HUES64 (cell line): ENCODE measurements around the gene CTPS1.

Source experiments
- H3K27ac ChIP-seq: 2 replicates; pipeline ENCODE4 v1.7.0; 2013; ENCODE audit warnings: low read depth, low read length, inconsistent platforms
- H3K27me3 ChIP-seq: 2 replicates; pipeline ENCODE4 v1.6.1; 2013; ENCODE audit warnings: mild to moderate bottlenecking, low read length; ENCODE audit not compliant: insufficient read depth
- H3K36me3 ChIP-seq: 2 replicates; pipeline ENCODE4 v1.6.1; 2013; ENCODE audit warnings: mild to moderate bottlenecking, low read length; ENCODE audit not compliant: insufficient read depth
- H3K4me1 ChIP-seq: 2 replicates; pipeline ENCODE4 v1.6.1; 2013; ENCODE audit warnings: mild to moderate bottlenecking, low read length, moderate library complexity; ENCODE audit not compliant: insufficient read depth
- H3K4me3 ChIP-seq: 2 replicates; pipeline ENCODE4 v1.5.1; 2013; ENCODE audit warnings: mild to moderate bottlenecking, low read length, moderate library complexity
- H3K9ac ChIP-seq: 2 replicates; pipeline ENCODE4 v1.6.1; 2013; ENCODE audit warnings: mild to moderate bottlenecking, low read depth, low read length
- H3K9me3 ChIP-seq: 2 replicates; pipeline ENCODE4 v1.6.1; 2013; ENCODE audit warnings: low read depth, low read length; ENCODE audit not compliant: insufficient read depth
- WGBS: fragments of 150-250, 120-280 bp; methylation state at CpG from one replicate; pipeline ENCODE4 v1.1.7; 2013; ENCODE audit warnings: missing lambda C conversion rate; 5-methylcytosine and 5-hydroxymethylcytosine counted together

CTPS1 gene

DNA sequence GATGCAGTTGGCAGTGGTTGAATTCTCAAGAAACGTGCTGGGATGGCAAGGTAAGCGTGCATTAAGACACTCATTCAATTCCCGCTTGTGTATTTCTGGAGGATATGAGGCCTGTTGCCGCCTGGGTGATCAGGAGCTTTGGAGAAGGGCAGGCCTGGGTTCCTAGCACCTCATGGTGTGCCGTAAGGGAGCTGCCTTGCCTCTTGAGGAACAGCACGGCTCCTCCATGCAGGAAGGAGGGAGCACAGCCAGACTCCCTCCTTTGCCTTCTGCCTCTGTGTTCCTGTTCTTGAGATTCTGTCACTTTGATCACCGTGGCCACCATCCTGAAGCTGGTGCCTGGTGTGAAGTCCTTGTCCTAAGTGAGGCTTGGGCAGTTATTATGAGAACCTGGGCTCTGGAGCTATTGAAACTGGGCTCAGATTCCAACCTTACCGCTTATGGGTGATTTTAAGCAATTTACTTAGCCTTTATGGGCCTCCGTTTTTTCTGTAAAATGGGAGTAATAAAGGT, 23.7 kb downstream of the CTPS1 start:
- Histone ChIP-seq H3K4me1 (no peaks in the 10 kb centered on the region), H3K9ac (no peak overlapping the region), H3K27ac (no peak overlapping the region), H3K27me3 (no peaks in the 10 kb centered on the region), H3K9me3 (no peaks in the 10 kb centered on the region), H3K36me3 (peaks cover 98% of the 10 kb centered on the region), H3K4me3 (no peak overlapping the region)
- 94% methylated on average over 9 of the region's 9 CpGs for WGBS

DNA sequence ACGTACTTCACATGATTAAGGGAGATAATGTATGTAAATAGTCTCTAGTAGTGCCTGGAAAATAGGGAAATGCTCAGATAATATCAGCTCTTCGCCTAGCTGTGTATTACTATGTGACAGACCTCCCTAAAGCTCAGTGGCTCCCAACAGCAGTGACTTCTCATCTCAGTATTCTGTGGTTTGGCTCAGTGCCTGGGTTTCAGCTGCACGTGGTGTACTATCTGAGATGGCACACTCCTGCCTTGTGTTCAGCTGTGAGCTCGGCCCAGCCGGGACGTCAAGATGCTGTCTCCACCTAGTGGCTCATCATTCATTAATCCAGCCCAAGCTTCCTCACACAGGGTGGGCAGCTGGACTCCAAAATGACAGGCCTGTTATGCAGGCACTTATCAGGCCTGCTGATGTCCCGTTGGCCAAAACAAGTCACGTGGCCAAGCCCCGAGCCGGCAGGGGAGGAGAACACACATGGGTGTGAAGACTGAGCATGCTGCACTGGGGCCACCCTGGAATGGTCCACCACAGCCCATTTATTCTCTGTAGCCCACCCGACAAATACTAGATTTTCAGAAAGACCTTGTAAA, 24.2 kb downstream of the CTPS1 start:
- Histone ChIP-seq H3K4me1 (no peaks in the 10 kb centered on the region), H3K4me3 (no peak overlapping the region), H3K9ac (no peak overlapping the region), H3K27me3 (no peaks in the 10 kb centered on the region), H3K36me3 (peaks cover 98% of the 10 kb centered on the region), H3K9me3 (no peaks in the 10 kb centered on the region), H3K27ac (no peak overlapping the region)
- WGBS = 93% methylated on average over 11 of the region's 11 CpGs

DNA sequence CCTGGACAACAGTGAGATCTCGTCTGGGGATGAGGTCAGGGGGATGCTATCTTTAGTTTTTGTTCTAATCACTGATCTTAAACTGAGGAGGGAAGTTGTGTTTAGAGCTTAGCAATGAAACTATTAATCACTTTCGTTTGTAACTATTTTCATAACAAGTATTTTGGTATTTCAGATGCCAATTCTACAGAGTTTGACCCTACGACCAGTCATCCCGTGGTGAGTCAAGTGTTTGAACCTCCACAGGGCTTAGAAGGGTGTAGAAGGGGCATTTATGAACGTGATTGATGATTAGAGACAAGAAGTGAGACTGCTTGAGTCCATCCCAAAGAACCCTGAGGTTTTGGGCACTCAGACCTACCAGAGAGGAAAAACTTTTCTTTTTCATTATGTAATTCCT, 26.4 kb downstream of the CTPS1 start:
- 96% methylated on average over 4 of the region's 5 CpGs for WGBS
- H3K9ac ChIP-seq = no peak overlapping the region
- H3K27me3 ChIP-seq = no peaks in the 10 kb centered on the region
- H3K4me1 ChIP-seq = no peaks in the 10 kb centered on the region
- no peak overlapping the region for H3K4me3 ChIP-seq
- H3K36me3 ChIP-seq = peaks cover 100% of the 10 kb centered on the region
- H3K9me3 ChIP-seq = no peaks in the 10 kb centered on the region
- no peak overlapping the region for H3K27ac ChIP-seq

DNA sequence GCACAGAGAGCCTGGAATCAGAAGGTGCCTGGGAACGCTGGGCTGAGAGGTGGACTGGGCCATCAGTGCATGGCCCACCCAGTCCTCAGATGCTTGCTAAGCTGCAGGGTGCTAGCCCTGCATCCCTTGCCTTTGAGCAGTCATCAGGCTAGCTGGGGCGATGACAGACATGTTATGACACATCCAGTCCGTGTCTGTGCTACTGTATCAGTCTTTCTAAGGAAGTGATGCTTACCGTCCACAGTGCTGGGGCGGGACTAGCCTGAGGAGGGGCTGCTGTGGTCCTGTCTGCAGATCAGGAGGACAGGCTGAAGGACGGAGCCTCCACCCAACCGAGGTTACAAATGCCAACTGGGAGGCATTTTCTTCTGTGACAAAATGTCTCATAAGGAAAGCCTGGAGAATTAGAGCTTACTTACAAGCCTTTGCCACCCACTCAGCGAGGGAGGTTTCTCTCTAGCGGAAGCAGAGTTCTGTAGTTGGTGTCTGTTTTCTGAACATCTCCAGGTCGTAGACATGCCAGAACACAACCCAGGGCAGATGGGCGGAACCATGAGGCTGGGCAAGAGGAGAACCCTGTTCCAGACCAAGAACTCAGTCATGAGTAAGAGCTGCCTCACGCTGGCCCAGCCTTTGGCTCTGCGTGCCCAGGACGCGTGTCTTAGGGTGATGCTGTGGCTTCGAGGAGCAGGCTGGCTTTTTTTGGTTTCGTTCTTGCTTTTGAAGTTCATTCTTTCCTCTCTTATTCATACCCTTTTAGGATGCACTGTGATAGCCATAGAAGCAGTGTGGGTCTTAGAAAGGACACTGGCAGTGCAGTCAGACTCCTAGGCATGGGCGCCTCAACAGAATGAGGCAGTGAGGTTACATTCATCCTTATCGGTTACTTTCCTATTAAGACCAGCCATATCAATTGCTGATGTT, 27.7 kb downstream of the CTPS1 start:
- Histone ChIP-seq H3K27me3 (no peaks in the 10 kb centered on the region), H3K9me3 (no peaks in the 10 kb centered on the region), H3K36me3 (peaks cover 100% of the 10 kb centered on the region), H3K9ac (no peak overlapping the region), H3K4me1 (no peaks in the 10 kb centered on the region), H3K27ac (no peak overlapping the region), H3K4me3 (no peak overlapping the region)
- 95% methylated on average over 19 of the region's 19 CpGs for WGBS

DNA sequence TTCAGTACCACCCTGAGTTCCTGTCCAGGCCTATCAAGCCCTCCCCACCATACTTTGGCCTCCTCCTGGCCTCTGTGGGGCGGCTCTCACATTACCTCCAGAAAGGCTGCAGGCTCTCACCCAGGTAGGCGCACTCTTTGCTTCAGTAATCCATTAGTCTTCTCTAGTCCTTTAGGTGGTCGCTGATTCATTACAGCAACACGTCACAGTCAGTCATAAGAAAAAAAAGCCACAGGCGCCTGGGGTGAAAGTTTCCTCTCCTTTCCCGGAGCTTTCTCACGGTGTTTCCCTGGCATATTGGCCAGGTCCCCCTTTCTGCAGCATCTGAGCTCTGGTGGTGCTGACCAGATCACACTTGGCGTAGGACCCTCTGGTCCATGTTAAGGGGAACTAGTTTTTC, 30.0 kb downstream of the CTPS1 start:
- Histone ChIP-seq H3K27me3 (no peaks in the 10 kb centered on the region), H3K36me3 (peaks cover 99% of the 10 kb centered on the region), H3K27ac (no peak overlapping the region), H3K4me3 (no peak overlapping the region), H3K4me1 (no peaks in the 10 kb centered on the region), H3K9me3 (no peaks in the 10 kb centered on the region), H3K9ac (no peak overlapping the region)
- WGBS = 94% methylated on average over 8 of the region's 8 CpGs

DNA sequence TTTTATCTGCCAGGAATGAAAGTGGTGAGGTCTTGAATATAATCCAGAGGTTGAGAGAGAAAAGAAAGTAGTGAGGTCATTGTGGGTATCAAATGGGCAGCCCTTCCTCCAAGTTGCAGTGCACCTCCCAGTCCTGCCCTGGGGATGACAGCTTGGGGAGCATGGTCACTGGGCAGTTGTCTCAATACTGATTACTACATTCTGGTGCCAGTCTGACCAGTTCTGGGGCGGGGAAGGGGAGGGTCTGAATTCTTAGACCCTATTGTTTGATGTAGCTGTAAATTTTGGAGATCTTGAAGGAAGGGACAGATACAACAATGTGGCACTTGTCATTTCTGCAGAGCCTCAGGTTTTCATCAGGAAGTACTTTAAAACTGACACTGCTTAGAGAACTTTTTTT, 30.8 kb downstream of the CTPS1 start:
- H3K36me3 ChIP-seq = peaks cover 99% of the 10 kb centered on the region
- no peak overlapping the region for H3K9ac ChIP-seq
- 91% methylated on average over 1 of the region's 1 CpG for WGBS
- H3K27ac ChIP-seq = no peak overlapping the region
- H3K4me3 ChIP-seq = no peak overlapping the region
- no peaks in the 10 kb centered on the region for H3K9me3 ChIP-seq
- H3K27me3 ChIP-seq = no peaks in the 10 kb centered on the region
- no peaks in the 10 kb centered on the region for H3K4me1 ChIP-seq

DNA sequence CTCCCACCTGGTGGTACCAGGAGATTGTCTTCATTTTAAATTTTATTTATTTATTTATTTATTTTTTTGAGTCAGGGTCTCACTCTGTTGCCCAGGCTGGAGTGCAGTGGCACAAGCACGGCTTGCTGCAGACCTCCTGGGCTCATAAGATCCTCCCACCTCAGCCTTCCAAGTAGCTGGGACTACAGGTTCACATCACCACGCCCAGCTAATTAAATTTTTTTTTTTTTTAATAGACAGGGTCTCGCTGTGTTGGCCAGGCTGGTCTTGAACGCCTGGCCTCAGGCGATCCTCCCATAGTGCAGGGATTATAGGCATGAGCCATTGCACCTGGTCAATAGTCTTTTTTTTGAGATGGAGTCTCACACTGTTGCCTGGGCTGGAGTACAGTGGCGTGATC, 33.5 kb downstream of the CTPS1 start:
- Histone ChIP-seq H3K27me3 (no peaks in the 10 kb centered on the region), H3K27ac (no peak overlapping the region), H3K9ac (no peak overlapping the region), H3K4me1 (no peaks in the 10 kb centered on the region), H3K36me3 (peaks cover 97% of the 10 kb centered on the region), H3K4me3 (no peak overlapping the region), H3K9me3 (no peaks in the 10 kb centered on the region)
- WGBS = 97% methylated on average over 6 of the region's 6 CpGs

DNA sequence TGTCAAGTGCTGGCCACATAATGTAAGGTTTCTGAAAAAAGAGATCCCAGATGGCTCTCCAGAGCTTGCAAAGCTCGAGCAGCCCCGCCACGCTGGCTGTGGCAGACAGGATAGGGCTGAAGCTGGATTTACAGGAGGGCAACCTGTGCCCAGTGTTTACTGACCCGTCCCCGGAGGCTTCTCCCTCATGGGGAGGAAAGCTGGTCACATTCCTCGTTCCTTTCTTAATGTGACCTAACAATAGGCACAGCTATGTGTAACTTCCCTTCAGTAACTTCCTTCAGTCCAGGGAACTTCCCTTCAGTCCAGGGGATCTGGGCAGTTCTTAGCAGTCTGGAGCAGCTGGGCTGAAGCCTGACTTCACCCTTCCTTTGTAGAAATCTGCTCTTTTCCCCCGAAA, 34.3 kb downstream of the CTPS1 start:
- Histone ChIP-seq H3K27ac (no peak overlapping the region), H3K9me3 (no peaks in the 10 kb centered on the region), H3K4me1 (no peaks in the 10 kb centered on the region), H3K27me3 (no peaks in the 10 kb centered on the region), H3K36me3 (peaks cover 94% of the 10 kb centered on the region), H3K9ac (no peak overlapping the region), H3K4me3 (no peak overlapping the region)
- WGBS = 94% methylated on average over 7 of the region's 7 CpGs

DNA sequence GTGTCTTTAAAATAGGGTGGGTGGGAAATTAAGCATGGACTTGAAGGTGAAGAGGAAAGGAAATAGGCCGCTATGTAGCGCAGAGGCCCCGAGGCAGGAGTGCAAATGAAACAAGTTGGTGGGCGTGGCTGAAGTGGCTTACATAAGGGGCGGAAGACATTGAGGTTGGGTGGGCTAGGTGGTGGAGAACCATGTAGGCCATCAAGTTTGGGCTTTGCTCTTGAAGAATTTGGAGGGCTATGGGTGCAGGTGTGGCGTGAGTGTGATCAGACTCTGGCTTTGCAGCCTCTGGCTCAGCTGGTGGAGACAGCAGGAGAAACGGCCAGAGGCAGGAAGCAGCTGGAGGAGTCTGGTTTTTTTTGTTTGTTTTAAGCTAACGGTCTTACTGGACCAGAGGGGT, 35.4 kb downstream of the CTPS1 start:
- Histone ChIP-seq H3K4me1 (no peaks in the 10 kb centered on the region), H3K9me3 (no peaks in the 10 kb centered on the region), H3K36me3 (peaks cover 84% of the 10 kb centered on the region), H3K27ac (no peak overlapping the region), H3K27me3 (no peaks in the 10 kb centered on the region), H3K4me3 (no peak overlapping the region), H3K9ac (no peak overlapping the region)
- WGBS = 90% methylated on average over 8 of the region's 8 CpGs

DNA sequence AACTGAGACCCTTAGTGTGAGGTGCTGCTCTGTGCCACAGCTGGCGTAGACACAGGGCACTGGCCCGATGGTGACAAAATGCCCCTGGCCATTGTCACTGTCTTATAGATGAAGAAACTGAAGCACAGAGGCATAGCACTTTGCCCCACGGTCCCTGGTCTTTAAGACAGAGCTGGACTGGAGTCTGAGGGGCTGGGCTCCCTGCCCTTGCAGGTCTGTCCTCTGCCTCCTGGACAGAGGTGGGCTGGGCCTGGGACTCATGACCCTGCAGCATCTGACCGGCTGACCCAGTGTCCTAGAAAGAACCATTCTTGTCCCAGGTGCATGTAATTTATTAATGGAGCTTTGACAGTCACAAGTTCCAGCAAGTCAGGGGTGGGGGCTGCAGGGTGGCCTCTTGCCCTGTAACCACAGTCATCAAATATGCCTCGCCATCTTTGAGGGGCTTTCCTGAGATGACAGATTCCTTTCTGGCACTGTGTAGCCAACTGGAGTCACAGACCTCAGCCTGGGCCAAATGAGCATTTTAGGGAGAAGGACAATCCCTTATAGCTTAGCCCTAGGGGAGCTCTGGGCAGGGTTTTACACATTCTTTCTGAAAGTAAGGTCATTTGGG, 35.9 kb downstream of the CTPS1 start:
- WGBS = 95% methylated on average over 5 of the region's 5 CpGs
- Histone ChIP-seq H3K9ac (no peak overlapping the region), H3K27ac (no peak overlapping the region), H3K4me1 (no peaks in the 10 kb centered on the region), H3K4me3 (no peak overlapping the region), H3K36me3 (peaks cover 79% of the 10 kb centered on the region), H3K27me3 (no peaks in the 10 kb centered on the region), H3K9me3 (no peaks in the 10 kb centered on the region)

DNA sequence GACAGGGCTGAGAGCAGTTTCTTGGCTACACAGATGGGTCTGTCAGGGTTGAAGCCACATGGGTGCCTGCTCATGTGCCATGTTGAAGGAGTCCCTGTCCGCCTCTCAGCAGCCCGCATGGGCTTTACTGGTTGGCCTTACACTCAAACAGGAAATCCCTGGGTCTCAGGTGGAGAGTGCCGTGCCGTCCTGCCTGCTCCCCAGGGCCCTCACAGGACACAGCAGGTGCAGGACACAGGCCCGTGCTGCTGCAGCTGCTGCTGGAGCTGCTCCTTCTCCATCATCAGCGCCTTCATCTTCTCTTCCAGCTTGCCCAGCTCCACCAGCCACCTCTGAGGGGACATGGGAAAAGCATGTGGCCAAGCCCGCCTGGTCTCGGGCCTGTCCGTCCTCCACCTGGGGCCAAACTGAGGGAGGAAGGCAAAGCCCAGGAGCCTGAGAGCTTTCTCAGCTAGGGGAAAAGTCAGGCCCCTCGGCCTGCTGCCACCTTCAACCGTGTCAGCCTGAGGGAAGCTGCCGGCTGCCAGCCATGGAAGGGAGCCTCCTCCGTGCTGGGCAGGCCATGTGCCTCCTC, 36.5 kb downstream of the CTPS1 start:
- H3K27me3 ChIP-seq = no peaks in the 10 kb centered on the region
- no peak overlapping the region for H3K4me3 ChIP-seq
- H3K9me3 ChIP-seq = no peaks in the 10 kb centered on the region
- H3K4me1 ChIP-seq = 0 out of 2 replicates have a peak, but pooled peaks cover 3% of the 10 kb centered on the region
- whole genome bisulfite sequencing = 94% methylated on average over 13 of the region's 13 CpGs
- peaks cover 73% of the 10 kb centered on the region for H3K36me3 ChIP-seq
- no peak overlapping the region for H3K27ac ChIP-seq
- no peak overlapping the region for H3K9ac ChIP-seq
